MM.1S (cell line): Measurements from ENCODE around the gene KRT79.

Experiments used
- DNase-seq: peaks from one replicate; pipeline ENCODE4 v3.0.0-alpha.2; 2015
- H2AFZ ChIP-seq: fragments of 300-600 bp; sonication (generic); 2 replicates; pipeline ENCODE4 v1.6.0; 2016; ENCODE audit warnings: antibody characterized with exemption, low read length
- H3F3A ChIP-seq: fragments of 300-600 bp; sonication (generic); 2 replicates; pipeline ENCODE4 v1.6.1; 2016; ENCODE audit warnings: mild to moderate bottlenecking, antibody characterized with exemption, low read length, moderate library complexity, mixed read lengths; ENCODE audit not compliant: insufficient read depth
- H3K27ac ChIP-seq: fragments of 300-600 bp; sonication (generic); 2 replicates; pipeline ENCODE4 v1.5.1; 2016; ENCODE audit warnings: mild to moderate bottlenecking, low read length
- H3K27me3 ChIP-seq: fragments of 300-600 bp; sonication (generic); replicated peaks from 2 replicates; pipeline ENCODE4 v1.6.0; 2016; ENCODE audit warnings: low read length; ENCODE audit not compliant: insufficient read depth
- H3K36me3 ChIP-seq: fragments of 300-600 bp; sonication (generic); replicated peaks from 2 replicates; pipeline ENCODE4 v1.6.1; 2016; ENCODE audit warnings: mild to moderate bottlenecking, low read length, mixed read lengths; ENCODE audit not compliant: insufficient read depth
- H3K4me1 ChIP-seq: fragments of 300-600 bp; sonication (generic); 2 replicates; pipeline ENCODE4 v1.6.1; 2016; ENCODE audit warnings: low read length, mixed read lengths
- H3K4me2 ChIP-seq: fragments of 300-600 bp; sonication (generic); 2 replicates; pipeline ENCODE4 v1.6.0; 2016; ENCODE audit warnings: low read depth, low read length
- H3K4me3 ChIP-seq: fragments of 300-600 bp; sonication (generic); 2 replicates; pipeline ENCODE4 v1.5.1; 2016; ENCODE audit warnings: low read length, mixed read lengths
- H3K79me2 ChIP-seq: fragments of 300-600 bp; sonication (generic); 2 replicates; pipeline ENCODE4 v1.6.1; 2016; ENCODE audit warnings: mixed run types, low read length, mixed read lengths
- H3K9ac ChIP-seq: fragments of 300-600 bp; sonication (generic); 2 replicates; pipeline ENCODE4 v1.6.1; 2016; ENCODE audit warnings: low read length, mixed read lengths
- H3K9me2 ChIP-seq: fragments of 300-600 bp; sonication (generic); replicated peaks from 2 replicates; pipeline ENCODE4 v1.6.1; 2016; ENCODE audit warnings: mild to moderate bottlenecking, low read length, mixed read lengths; ENCODE audit not compliant: insufficient read depth
- H3K9me3 ChIP-seq: fragments of 300-600 bp; sonication (generic); replicated peaks from 2 replicates; pipeline ENCODE4 v1.6.1; 2016; ENCODE audit warnings: mild to moderate bottlenecking, low read length, mixed read lengths; ENCODE audit not compliant: insufficient read depth
- H4K20me1 ChIP-seq: fragments of 300-600 bp; sonication (generic); 2 replicates; pipeline ENCODE4 v1.6.1; 2016; ENCODE audit warnings: mild to moderate bottlenecking, low read length, moderate library complexity, mixed read lengths; ENCODE audit not compliant: insufficient read depth
- EZH2 ChIP-seq: fragments of 300-600 bp; sonication (generic); optimal IDR thresholded peaks from 2 replicates; pipeline ENCODE3; 2017; ENCODE audit warnings: low read depth, mild to moderate bottlenecking, antibody characterized with exemption, low read length, mixed read lengths
- EZH2phosphoT487 ChIP-seq: fragments of 300-600 bp; sonication (generic); IDR thresholded peaks from 2 replicates; pipeline ENCODE4 v1.6.1; 2018; ENCODE audit warnings: antibody characterized with exemption, low read length
- TF ChIP-seq, protein P1 (sequence below): fragments of 300-600 bp; sonication (generic); IDR thresholded peaks from 2 replicates; pipeline ENCODE4 v1.5.1; 2016; ENCODE audit warnings: antibody characterized with exemption, low read length, mixed read lengths

The KRT79 gene

DNA sequence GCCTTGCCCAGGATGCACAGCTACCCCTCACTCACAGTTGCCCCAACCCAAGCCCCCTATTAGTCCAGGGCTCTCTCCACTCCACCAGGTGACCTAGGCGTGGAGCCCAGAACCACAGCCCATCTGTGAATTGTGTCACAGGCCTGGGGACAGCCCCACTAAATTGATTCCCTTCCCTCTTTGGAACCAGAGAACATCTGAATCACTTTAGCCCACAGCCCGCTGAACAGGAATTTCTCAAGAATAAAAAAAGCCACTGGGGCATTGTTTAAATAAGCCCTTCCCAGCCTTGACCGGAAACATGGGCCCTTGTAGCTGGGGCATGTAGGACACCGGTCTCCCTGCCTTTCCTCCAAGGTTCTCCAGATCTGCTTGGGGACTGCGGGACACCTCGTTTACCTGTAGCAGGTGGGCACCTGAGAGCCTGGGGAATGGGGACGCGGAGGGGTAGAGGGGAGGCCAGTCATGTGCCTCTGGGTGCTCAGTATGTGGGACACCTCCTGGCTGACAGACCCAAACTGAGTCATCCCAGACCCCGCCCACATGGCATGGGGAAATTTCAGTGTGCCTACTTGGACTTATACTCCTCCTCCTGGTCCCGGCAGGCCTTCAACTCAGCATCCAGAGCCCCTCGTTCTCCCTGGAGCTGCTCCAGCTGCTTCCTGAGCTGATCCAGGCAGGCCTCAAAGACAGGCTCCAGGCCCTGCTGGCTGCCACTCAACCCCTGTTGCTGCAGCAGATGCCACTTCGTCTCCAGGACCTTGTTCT lies 13.4 kb upstream of the KRT79 start:
- no peak for DNase-seq
- H2AFZ ChIP-seq, result no peak overlapping the region
- no peaks in the 10 kb centered on the region for H3K9me2 ChIP-seq
- no peak overlapping the region for H3K4me2 ChIP-seq
- H3K4me3 ChIP-seq, result no peak overlapping the region
- H3K4me1 ChIP-seq, result no peaks in the 10 kb centered on the region
- no peaks in the 10 kb centered on the region for H3K36me3 ChIP-seq
- no peaks in the 10 kb centered on the region for H3F3A ChIP-seq
- no peaks in the 10 kb centered on the region for H3K79me2 ChIP-seq
- H4K20me1 ChIP-seq, result no peaks in the 10 kb centered on the region
- TF ChIP-seq, protein P1, sequence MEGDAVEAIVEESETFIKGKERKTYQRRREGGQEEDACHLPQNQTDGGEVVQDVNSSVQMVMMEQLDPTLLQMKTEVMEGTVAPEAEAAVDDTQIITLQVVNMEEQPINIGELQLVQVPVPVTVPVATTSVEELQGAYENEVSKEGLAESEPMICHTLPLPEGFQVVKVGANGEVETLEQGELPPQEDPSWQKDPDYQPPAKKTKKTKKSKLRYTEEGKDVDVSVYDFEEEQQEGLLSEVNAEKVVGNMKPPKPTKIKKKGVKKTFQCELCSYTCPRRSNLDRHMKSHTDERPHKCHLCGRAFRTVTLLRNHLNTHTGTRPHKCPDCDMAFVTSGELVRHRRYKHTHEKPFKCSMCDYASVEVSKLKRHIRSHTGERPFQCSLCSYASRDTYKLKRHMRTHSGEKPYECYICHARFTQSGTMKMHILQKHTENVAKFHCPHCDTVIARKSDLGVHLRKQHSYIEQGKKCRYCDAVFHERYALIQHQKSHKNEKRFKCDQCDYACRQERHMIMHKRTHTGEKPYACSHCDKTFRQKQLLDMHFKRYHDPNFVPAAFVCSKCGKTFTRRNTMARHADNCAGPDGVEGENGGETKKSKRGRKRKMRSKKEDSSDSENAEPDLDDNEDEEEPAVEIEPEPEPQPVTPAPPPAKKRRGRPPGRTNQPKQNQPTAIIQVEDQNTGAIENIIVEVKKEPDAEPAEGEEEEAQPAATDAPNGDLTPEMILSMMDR, result no peak
- TF ChIP-seq EZH2phosphoT487 (no peak), EZH2 (no peak)
- no peak overlapping the region for H3K27ac ChIP-seq
- H3K9ac ChIP-seq, result no peak overlapping the region
- H3K27me3 ChIP-seq, result peaks cover 78% of the 10 kb centered on the region
- H3K9me3 ChIP-seq, result no peaks in the 10 kb centered on the region

DNA sequence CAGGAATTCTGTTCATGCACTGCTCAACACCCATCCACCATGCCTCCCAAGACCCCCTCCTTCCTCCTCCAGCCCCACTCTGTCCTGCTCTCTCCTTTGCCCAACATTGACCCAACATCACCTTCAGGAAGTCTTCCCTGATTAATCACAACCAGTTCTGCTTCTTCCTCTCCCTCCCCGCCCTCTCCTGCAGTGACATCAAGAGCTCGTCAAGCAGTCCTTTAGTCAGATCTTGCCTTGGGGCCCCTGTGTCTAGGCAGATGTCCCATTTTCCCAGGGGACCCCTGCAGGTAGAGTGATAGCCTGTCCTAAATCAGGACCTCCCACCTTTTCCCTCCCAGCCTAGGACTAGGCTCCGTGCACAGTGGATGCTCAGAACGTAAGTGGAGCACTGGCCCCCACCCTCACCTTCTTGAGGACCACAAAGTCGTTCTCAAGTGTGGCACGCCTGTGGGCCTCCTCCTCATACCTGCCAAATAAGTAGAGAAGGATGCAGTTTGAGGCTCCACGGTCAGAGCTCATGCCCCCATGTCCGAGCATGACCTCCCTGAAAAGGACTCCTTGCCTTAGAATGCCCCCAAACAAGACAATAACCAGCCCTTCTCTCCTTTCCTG lies 12.4 kb upstream of the KRT79 start:
- no peaks in the 10 kb centered on the region for H3K79me2 ChIP-seq
- H3K9ac ChIP-seq, result no peak overlapping the region
- H3K36me3 ChIP-seq, result no peaks in the 10 kb centered on the region
- no peak overlapping the region for H3K27ac ChIP-seq
- H3K4me2 ChIP-seq, result no peak overlapping the region
- no peaks in the 10 kb centered on the region for H4K20me1 ChIP-seq
- peaks cover 79% of the 10 kb centered on the region for H3K27me3 ChIP-seq
- no peaks in the 10 kb centered on the region for H3K9me2 ChIP-seq
- H3K4me1 ChIP-seq, result no peaks in the 10 kb centered on the region
- H3K4me3 ChIP-seq, result no peak overlapping the region
- no peaks in the 10 kb centered on the region for H3F3A ChIP-seq
- H2AFZ ChIP-seq, result no peak overlapping the region
- H3K9me3 ChIP-seq, result no peaks in the 10 kb centered on the region
- DNase-seq, result no peak
- TF ChIP-seq EZH2phosphoT487, result no peak
- TF ChIP-seq, protein P1, result no peak
- no peak for TF ChIP-seq EZH2

DNA sequence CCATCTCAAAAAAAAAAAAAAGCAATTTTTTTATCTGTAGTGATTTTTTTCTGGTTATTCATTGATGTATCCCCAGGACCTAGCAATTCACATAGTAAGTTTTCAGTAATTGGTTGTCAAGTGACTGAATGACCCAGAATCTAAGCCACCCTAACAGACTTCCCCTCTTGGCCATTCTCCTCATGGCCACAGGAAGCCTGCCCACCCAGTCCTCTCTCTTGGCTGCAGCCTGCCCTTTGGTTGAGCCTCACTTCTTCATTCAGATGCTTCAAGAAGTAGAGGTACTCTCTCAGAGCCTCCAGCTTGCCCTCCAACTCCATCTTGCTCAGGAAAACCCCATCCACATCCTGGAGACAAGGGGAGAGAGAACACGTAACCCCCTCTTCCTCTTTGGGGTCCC lies 11.8 kb upstream of the KRT79 start:
- peaks cover 76% of the 10 kb centered on the region for H3K27me3 ChIP-seq

More for the DNA sequence above, 11.8 kb upstream of the KRT79 start:
- no peaks in the 10 kb centered on the region for H3K4me1 ChIP-seq
- no peak for DNase-seq
- no peaks in the 10 kb centered on the region for H3F3A ChIP-seq
- H3K79me2 ChIP-seq, result no peaks in the 10 kb centered on the region
- H4K20me1 ChIP-seq, result no peaks in the 10 kb centered on the region
- no peak overlapping the region for H3K4me3 ChIP-seq
- H2AFZ ChIP-seq, result no peak overlapping the region
- H3K9ac ChIP-seq, result no peak overlapping the region
- no peak overlapping the region for H3K4me2 ChIP-seq
- H3K9me3 ChIP-seq, result no peaks in the 10 kb centered on the region
- no peaks in the 10 kb centered on the region for H3K36me3 ChIP-seq
- TF ChIP-seq EZH2phosphoT487, result no peak
- TF ChIP-seq, protein P1, result no peak
- no peak for TF ChIP-seq EZH2
- H3K9me2 ChIP-seq, result no peaks in the 10 kb centered on the region
- no peak overlapping the region for H3K27ac ChIP-seq
